Fibroblast of lung (primary cell): ENCODE data around the gene IER5L.

Experiments
- CTCF ChIP-seq, 2 donors: IDR thresholded peaks in 1 of 2; conservative IDR thresholded peaks in 1 of 2; 1 replicate in 1 of 2; 2 replicates in 1 of 2; pipeline ENCODE4 v1.5.1; 2011 to 2012; ENCODE audit warnings: low read length in 2 of 2, control low read depth in 1 of 2, inconsistent platforms in 1 of 2, low read depth in 1 of 2, mild to moderate bottlenecking in 1 of 2
- EZH2 ChIP-seq: IDR thresholded peaks from 2 replicates; pipeline ENCODE4 v1.5.1; 2012; ENCODE audit warnings: low read length, control low read depth, mild to moderate bottlenecking; ENCODE audit errors: missing control alignments

- TF ChIP-seq CTCF (conservative IDR thresholded peaks at IDR 0.05 in 1 of 2, IDR thresholded peaks at IDR 0.05 in 1 of 2; ENCODE audit: low read depth in 1 of 2, low read length in 2 of 2) (no peak), EZH2 (no peak)
Measured at GRCh38 chr9:129163753-129164152, 14.3 kb downstream of the IER5L start.
